Hepatocyte (in vitro differentiated cells): ENCODE measurements around the gene APBB3.

ENCODE experiments used
- CTCF ChIP-seq: fragments of 200-600 bp; sonication (generic); IDR thresholded peaks from 2 replicates; pipeline ENCODE4 v1.5.1; 2016; ENCODE audit warnings: antibody characterized with exemption, mild to moderate bottlenecking; ENCODE audit not compliant: poor library complexity
- EZH2 ChIP-seq: fragments of 200-600 bp; sonication (generic); IDR thresholded peaks from 2 replicates; pipeline ENCODE4 v1.6.1; 2016; ENCODE audit warnings: antibody characterized with exemption, mild to moderate bottlenecking, borderline replicate concordance
- EZH2phosphoT487 ChIP-seq: fragments of 200-600 bp; sonication (generic); IDR thresholded peaks from one replicate; pipeline ENCODE4 v1.6.1; 2018; ENCODE audit warnings: antibody characterized with exemption, mild to moderate bottlenecking, low read depth, moderate library complexity; ENCODE audit not compliant: unreplicated experiment, severe bottlenecking

GRCh38 chr5:140564196-140565023 lies at the start of gene APBB3, which contains the start of gene SLC35A4:
- no peak for TF ChIP-seq CTCF
- no peak for TF ChIP-seq EZH2
- no peak for TF ChIP-seq EZH2phosphoT487
